Adrenal gland (tissue), 12 donors: ENCODE measurements around the gene PATL2. TPM values are rescaled to one million over a fixed set of nuclear protein-coding genes. Genes with fewer than 3 reads are reported as not detected.

ENCODE experiments used
- DNase-seq, 7 donors: peaks; one replicate each; pipeline ENCODE4 v3.0.0-alpha.2; 2019 to 2020
- H3K27ac ChIP-seq, 5 donors: fragments of 200-600 bp; sonication (generic) in 4 of 5; 1 replicate in 3 of 5; 2 replicates in 2 of 5; pipeline versions ENCODE4 v1.5.1 to v1.8.0; 2016 to 2020; ENCODE audit warnings: mild to moderate bottlenecking in 1 of 5
- H3K27me3 ChIP-seq: fragments of 200-600 bp; 2 replicates; pipeline ENCODE4 v1.8.0; 2021
- H3K36me3 ChIP-seq, 2 donors: fragments of 200-600 bp; replicated peaks in 1 of 2; 1 replicate in 1 of 2; 2 replicates in 1 of 2; pipeline versions ENCODE4 v1.5.1 to v1.8.0; 2018 to 2022
- H3K4me1 ChIP-seq, 2 donors: fragments of 200-600 bp; replicated peaks in 1 of 2; 1 replicate in 1 of 2; 2 replicates in 1 of 2; pipeline versions ENCODE4 v1.5.1 to v1.8.0; 2018 to 2021
- H3K4me3 ChIP-seq, 4 donors: fragments of 200-600 bp; sonication (generic) in 3 of 4; one replicate each; pipeline ENCODE4 v1.5.1; 2016 to 2018
- H3K9me3 ChIP-seq, 3 donors: fragments of 200-600 bp; sonication (generic) in 1 of 3; replicated peaks in 1 of 3; 1 replicate in 2 of 3; 2 replicates in 1 of 3; pipeline versions ENCODE4 v1.5.1 to v1.8.0; 2016 to 2021
- CTCF ChIP-seq, 6 experiments: fragments of 450-650 bp in 4 of 6; fragments of 200-600 bp in 2 of 6; sonication (generic) in 1 of 6; IDR thresholded peaks; 1 replicate in 5 of 6; 2 replicates in 1 of 6; pipeline versions ENCODE4 v1.5.1 to v1.8.0; 2016 to 2021; ENCODE audit warnings: antibody characterized with exemption in 6 of 6, mild to moderate bottlenecking in 2 of 6, moderate library complexity in 1 of 6
- POLR2A ChIP-seq, 2 donors: fragments of 450-650 bp; IDR thresholded peaks; one replicate each; pipeline ENCODE4 v1.6.1; 2017; ENCODE audit warnings: antibody characterized with exemption in 2 of 2, mild to moderate bottlenecking in 2 of 2, moderate library complexity in 1 of 2
- WGBS, 4 donors: extraction: QIAGEN DNeasy Blood & Tissue Kit in 2 of 4; methylation state at CpG; one replicate each; pipeline versions ENCODE4 v1.1.5 to v1.1.7; 2013 to 2017; 5-methylcytosine and 5-hydroxymethylcytosine counted together
- intact Hi-C, 2 donors: fragments of 100-400 bp; cut with DNase I; formaldehyde crosslinking; loops; one replicate each; pipeline versions ENCODE4 v1.14.1 to v1.15.0; 2022 to 2023
- polyA plus RNA-seq, 3 donors: library from polyadenylated mRNA; stranded (reverse); fragments of 200-250 nt in 2 of 3; fragments of 350-450 nt in 1 of 3; fragmentation: Illumina TruSeq in 1 of 3; extraction: RNeasy Lipid Tissue Mini Kit (QIAGEN cat#74804) in 1 of 3; gene quantifications; one replicate each; pipeline ENCODE4 v1.2.3, GENCODE V29; 2013 to 2014
- total RNA-seq, 9 donors: library from RNA; depleted of rRNA in 4 of 9; stranded (reverse); fragments of >200 nt in 4 of 9; fragments of 120-200 nt in 1 of 9; fragmentation: NEBNext Ultra II Directional in 1 of 9; extraction: Animal tissue kit (Norgen Biotek cat#: 25700) in 1 of 9; gene quantifications; one replicate each; pipeline versions ENCODE4 v1.1.0 to v1.2.4, GENCODE V29; 2013 to 2023
- donor health status: healthy with polysubstance abuse.
- donor health status: Bipolar disorder and iron deficiency.
- donor health status: DM: yes; HTN: yes; CAD: no.
- donor health status: DM: no; HTN: no; CAD: no.
- donor health status: DM: no; HTN: no; CAD: no.
- donor health status: DM: yes; HTN: yes; CAD: no.

The PATL2 gene
- total and polyA plus RNA-seq, 12 donors, result 0.42 to 18.3 (median 2.7) TPM

- 78 to 88% (median 82%) methylated on average over 5 of the region's 5 CpGs for WGBS, 4 donors
- no peaks in the 10 kb centered on the region for H3K9me3 ChIP-seq
- no peaks in the 10 kb centered on the region for H3K36me3 ChIP-seq
- no peak for DNase-seq
- H3K27me3 ChIP-seq, result no peaks in the 10 kb centered on the region
- no peaks in the 10 kb centered on the region for H3K4me1 ChIP-seq
- intact Hi-C loops, result no loop called here
- no peak overlapping the region for H3K27ac ChIP-seq
- no peak overlapping the region for H3K4me3 ChIP-seq
- TF ChIP-seq CTCF (IDR thresholded peaks at IDR 0.05), result no peak
- no peak for TF ChIP-seq POLR2A (IDR thresholded peaks at IDR 0.05)
Measured at GRCh38 chr15:44675911-44676310, 35.2 kb downstream of the PATL2 start.

DNA sequence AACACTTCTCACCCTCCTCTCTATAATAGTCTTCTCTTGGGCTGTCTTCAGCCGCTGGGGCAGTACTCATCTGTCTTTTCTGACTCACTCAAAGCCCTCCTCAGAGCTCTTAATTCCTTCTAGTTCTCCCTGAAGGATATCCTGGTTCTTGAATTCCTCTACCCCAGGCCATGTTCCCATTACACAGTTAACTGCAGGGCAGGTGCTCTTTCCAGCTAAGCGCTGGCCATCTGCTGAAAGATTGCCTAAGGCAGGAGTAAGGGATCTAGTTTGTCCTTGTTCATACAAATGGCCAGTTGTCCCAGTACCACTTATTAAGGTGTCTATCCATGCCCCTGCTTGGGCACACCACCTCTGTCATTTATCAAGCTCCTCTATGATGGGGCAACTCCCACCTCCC lies 37.5 kb downstream of the PATL2 start:
- no peak overlapping the region for H3K4me3 ChIP-seq
- DNase-seq, result no peak
- no peak for TF ChIP-seq CTCF (IDR thresholded peaks at IDR 0.05)
- H3K27me3 ChIP-seq, result no peaks in the 10 kb centered on the region
- WGBS, 4 donors, result 96 to 100% (median 100%) methylated on average over 2 of the region's 2 CpGs
- H3K9me3 ChIP-seq, result no peaks in the 10 kb centered on the region
- H3K27ac ChIP-seq, result no peak overlapping the region
- no peaks in the 10 kb centered on the region for H3K36me3 ChIP-seq
- intact Hi-C loops, result no loop called here
- H3K4me1 ChIP-seq, result no peaks in the 10 kb centered on the region

DNA sequence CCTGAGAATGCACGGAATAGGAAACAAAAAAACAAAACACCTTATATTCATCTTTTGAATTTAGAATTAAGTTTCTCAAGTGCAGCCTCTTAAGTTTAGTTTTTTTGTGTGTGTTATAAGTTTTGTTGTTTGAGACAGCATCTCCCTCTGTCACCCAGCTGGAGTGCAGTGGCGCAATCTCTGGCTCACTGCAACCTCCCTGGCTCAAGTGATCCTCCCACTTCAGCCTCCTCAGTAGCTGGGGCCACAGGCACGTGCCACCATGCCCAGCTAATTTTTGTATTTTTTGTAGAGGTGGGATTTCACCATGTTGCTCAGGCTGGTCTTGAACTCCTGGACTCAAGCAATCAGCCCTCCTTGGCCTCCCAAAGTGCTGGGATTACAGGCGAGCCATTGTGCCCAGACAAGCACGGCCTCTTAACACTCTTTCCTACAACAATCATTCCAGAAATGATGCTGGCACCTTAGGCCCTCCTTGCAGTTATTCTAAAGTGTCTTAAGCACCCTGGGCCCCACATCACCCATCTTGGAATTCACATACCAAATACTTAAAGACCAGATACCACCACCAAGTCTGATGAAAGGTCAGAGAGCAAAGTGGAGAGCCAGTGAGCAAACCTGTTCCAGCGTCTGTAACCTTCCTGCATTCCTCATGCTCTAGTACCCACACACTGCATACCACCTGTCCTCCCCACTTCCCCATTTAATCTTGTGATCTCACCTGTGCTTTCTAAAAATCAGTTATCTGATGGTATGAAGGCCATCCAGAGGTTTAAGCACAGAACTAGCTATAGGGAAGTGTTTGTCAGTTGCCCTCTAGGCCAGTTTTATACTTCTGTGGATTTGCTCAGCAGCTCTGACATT lies 40.8 kb downstream of the PATL2 start:
- Histone ChIP-seq H3K4me1 (no peaks in the 10 kb centered on the region), H3K4me3 (no peak overlapping the region), H3K27ac (no peak overlapping the region), H3K9me3 (no peaks in the 10 kb centered on the region), H3K27me3 (no peaks in the 10 kb centered on the region), H3K36me3 (no peaks in the 10 kb centered on the region)
- TF ChIP-seq CTCF (IDR thresholded peaks at IDR 0.05), result no peak
- TF ChIP-seq POLR2A (IDR thresholded peaks at IDR 0.05), result no peak
- intact Hi-C loops, result no loop called here
- no peak for DNase-seq
- 84 to 94% (median 87%) methylated on average over 6 of the region's 6 CpGs for WGBS, 4 donors

GRCh38 chr15:44668921-44669320 lies 42.2 kb downstream of the PATL2 start:
- Histone ChIP-seq H3K4me1 (no peaks in the 10 kb centered on the region), H3K27me3 (no peaks in the 10 kb centered on the region), H3K36me3 (no peaks in the 10 kb centered on the region), H3K9me3 (no peaks in the 10 kb centered on the region), H3K27ac (no peak overlapping the region), H3K4me3 (no peak overlapping the region)
- no peak for DNase-seq
- WGBS, 4 donors, result 59 to 83% (median 63%) methylated on average over 2 of the region's 2 CpGs
- no peak for TF ChIP-seq CTCF (IDR thresholded peaks at IDR 0.05)
- no peak for TF ChIP-seq POLR2A (IDR thresholded peaks at IDR 0.05)
- intact Hi-C loops, result loop anchor here (5.0 to 10.0 kb wide), 3 partner anchors 38 to 68 kb away; partner anchors contain the start of gene TRIM69 (in 2 of the 2)
